HepG2 (cell line): Measurements from ENCODE around the gene CCDC167. TPM values are rescaled to one million over a fixed set of nuclear protein-coding genes. Genes with fewer than 3 reads are reported as not detected.

ENCODE experiments used
- ATF7 ChIP-seq, 2 experiments: fragments of 450-650 bp in 1 of 2; sonication (generic) in 1 of 2; formaldehyde crosslinking in 1 of 2; IDR thresholded peaks; 2 replicates each; pipeline versions ENCODE4 v1.4.0 to v1.6.1; 2016 to 2020; ENCODE audit warnings: antibody characterized with exemption in 1 of 2, mild to moderate bottlenecking in 1 of 2, missing genetic modification reagents in 1 of 2
- ATF7-NPFF ChIP-seq: sonication (generic); formaldehyde crosslinking; IDR thresholded peaks from 2 replicates; pipeline ENCODE4 v1.8.1; 2023; ENCODE audit warnings: mild to moderate bottlenecking, low read depth, missing genetic modification reagents, moderate library complexity
- CREBL2 ChIP-seq: sonication (generic); formaldehyde crosslinking; IDR thresholded peaks from 2 replicates; pipeline ENCODE4 v1.8.1; 2023; ENCODE audit warnings: missing genetic modification reagents, mild to moderate bottlenecking, borderline replicate concordance
- CTCF ChIP-seq: sonication (generic); formaldehyde crosslinking; IDR thresholded peaks from 2 replicates; pipeline ENCODE4 v1.5.0; 2020; ENCODE audit warnings: mild to moderate bottlenecking, missing genetic modification reagents, moderate library complexity
- EED ChIP-seq: sonication (generic); formaldehyde crosslinking; IDR thresholded peaks from 2 replicates; pipeline ENCODE4 v1.5.0; 2020; ENCODE audit warnings: mild to moderate bottlenecking, missing genetic modification reagents
- ELF1 ChIP-seq: sonication (generic); formaldehyde crosslinking; IDR thresholded peaks from 2 replicates; pipeline ENCODE4 v1.4.0; 2020; ENCODE audit warnings: missing genetic modification reagents
- GLI4 ChIP-seq: sonication (generic); formaldehyde crosslinking; IDR thresholded peaks from 2 replicates; pipeline ENCODE4 v1.5.1; 2020; ENCODE audit warnings: missing genetic modification reagents, mild to moderate bottlenecking, moderate library complexity, borderline replicate concordance
- HMGXB3 ChIP-seq: sonication (generic); formaldehyde crosslinking; IDR thresholded peaks from 2 replicates; pipeline ENCODE4 v1.4.0; 2020; ENCODE audit warnings: missing genetic modification reagents, borderline replicate concordance
- KAT8 ChIP-seq: IDR thresholded peaks from 2 replicates; pipeline ENCODE4 v1.6.1; 2016; ENCODE audit warnings: missing genetic modification reagents, missing compliant biosample characterization
- MLX ChIP-seq: IDR thresholded peaks from 2 replicates; pipeline ENCODE4 v1.6.1; 2016
- MXD4 ChIP-seq: IDR thresholded peaks from 2 replicates; pipeline ENCODE4 v1.6.1; 2016; ENCODE audit warnings: mild to moderate bottlenecking, missing biosample characterization, missing genetic modification reagents
- NCOA1 ChIP-seq: sonication (generic); formaldehyde crosslinking; IDR thresholded peaks from 2 replicates; pipeline ENCODE4 v1.9.0; 2021; ENCODE audit warnings: missing genetic modification reagents
- NFATC3 ChIP-seq: sonication (generic); formaldehyde crosslinking; IDR thresholded peaks from 2 replicates; pipeline ENCODE4 v1.5.1; 2020; ENCODE audit warnings: mild to moderate bottlenecking, missing genetic modification reagents
- NFE2L2 ChIP-seq: fragments of 150-350 bp; IDR thresholded peaks from 2 replicates; pipeline ENCODE4 v1.6.1; 2014; ENCODE audit warnings: low read length
- NR2C2 ChIP-seq: sonication (generic); formaldehyde crosslinking; IDR thresholded peaks from 2 replicates; pipeline ENCODE4 v1.4.0; 2020; ENCODE audit warnings: missing genetic modification reagents, mild to moderate bottlenecking, moderate library complexity, borderline replicate concordance
- PTBP1 ChIP-seq: fragments of 200-400 bp; formaldehyde crosslinking; IDR thresholded peaks from 2 replicates; pipeline ENCODE4 v1.6.1; 2018; ENCODE audit warnings: low read length, low read depth; ENCODE audit not compliant: poor library complexity, severe bottlenecking
- SUZ12 ChIP-seq: fragments of 150-350 bp; IDR thresholded peaks from 2 replicates; pipeline ENCODE4 v1.6.1; 2014; ENCODE audit warnings: low read depth, low read length
- TBP ChIP-seq: sonication (generic); formaldehyde crosslinking; IDR thresholded peaks from 2 replicates; pipeline ENCODE4 v1.5.0; 2020; ENCODE audit warnings: missing genetic modification reagents
- ZFYVE20 ChIP-seq: sonication (generic); formaldehyde crosslinking; IDR thresholded peaks from 2 replicates; pipeline ENCODE4 v1.8.0; 2023; ENCODE audit warnings: low read depth, mild to moderate bottlenecking, moderate library complexity, missing genetic modification reagents, borderline replicate concordance
- ZKSCAN1 ChIP-seq: fragments of 150-350 bp; IDR thresholded peaks from 2 replicates; pipeline ENCODE4 v1.6.1; 2014; ENCODE audit warnings: low read length
- ZNF317 ChIP-seq: sonication (generic); formaldehyde crosslinking; IDR thresholded peaks from 2 replicates; pipeline ENCODE4 v1.5.0; 2020; ENCODE audit warnings: mild to moderate bottlenecking, missing genetic modification reagents
- ZNF558 ChIP-seq: sonication (generic); formaldehyde crosslinking; IDR thresholded peaks from 2 replicates; pipeline ENCODE4 v1.9.0; 2022; ENCODE audit warnings: mild to moderate bottlenecking, missing genetic modification reagents, borderline replicate concordance
- ZNF644 ChIP-seq: IDR thresholded peaks from 2 replicates; pipeline ENCODE4 v1.6.1; 2016; ENCODE audit warnings: low read depth
- polyA plus RNA-seq, 8 experiments: library from polyadenylated mRNA; depleted of rRNA in 3 of 8; stranded (reverse) in 7 of 8; unstranded in 1 of 8; fragments of >200 nt; fragmentation: Illumina TruSeq in 4 of 8; extraction: Trizol in 4 of 8; gene quantifications; 2 replicates each; pipeline versions ENCODE4 v1.2.1 to v1.2.3, GENCODE V29; 2011 to 2016; ENCODE audit warnings: low read depth in 4 of 8, missing spikeins in 1 of 8, mixed read lengths in 1 of 8; ENCODE audit not compliant: insufficient read depth in 1 of 8
- total RNA-seq, 5 experiments: library from RNA; depleted of rRNA; stranded (reverse); fragments of >200 nt; fragmentation: Illumina TruSeq; extraction: Trizol; gene quantifications; 2 replicates each; pipeline ENCODE4 v1.2.3, GENCODE V29; 2016; ENCODE audit warnings: low read depth in 1 of 5

CCDC167 gene
- total and polyA plus RNA-seq, 2 of the 13 experiments (the other 11 are each of a cell fraction or from before 2014, with no cell fraction given), result 48.4 to 66.8 TPM

- TF ChIP-seq ELF1 (CRISPR knock-in tag) (peak; percentile 25; the same call in 1 of the 2 replicates), ATF7 (IDR thresholded peaks at IDR 0.05) (no peak), ATF7 (CRISPR knock-in tag; IDR thresholded peaks at IDR 0.05) (no peak), CREBL2 (CRISPR knock-in tag) (no peak), SUZ12 (no peak), MLX (CRISPR knock-in tag) (peak; percentile 26; the same call in 1 of the 2 replicates), ZNF644 (CRISPR knock-in tag) (0 out of 2 replicates have a peak, but pooled peaks have one; percentile 10), TBP (CRISPR knock-in tag) (no peak), MXD4 (no peak), ATF7-NPFF (peak; percentile 75), ZFYVE20 (CRISPR knock-in tag) (no peak), ZNF558 (CRISPR knock-in tag) (no peak), NFATC3 (CRISPR knock-in tag) (peak; percentile 87; the same call in 1 of the 2 replicates), NCOA1 (CRISPR knock-in tag) (0 out of 2 replicates have a peak, but pooled peaks have one; percentile 46), KAT8 (CRISPR knock-in tag) (peak; percentile 85), ZNF317 (CRISPR knock-in tag) (0 out of 2 replicates have a peak, but pooled peaks have one; percentile 14), PTBP1 (peak; percentile 35), EED (CRISPR knock-in tag) (no peak), NR2C2 (CRISPR knock-in tag) (peak; percentile 35; the same call in 1 of the 2 replicates), CTCF (0 out of 2 replicates have a peak, but pooled peaks have one; percentile 7), NFE2L2 (no peak), ZKSCAN1 (peak; percentile 22; the same call in 1 of the 2 replicates), HMGXB3 (CRISPR knock-in tag) (0 out of 2 replicates have a peak, but pooled peaks have one; percentile 25), GLI4 (CRISPR knock-in tag) (no peak)
Measured at GRCh38 chr6:37499433-37500293, at the start of gene CCDC167 (continued).
